DMS53 treated with DMSO at 0.1 percent for 48 hours (cell line): ENCODE results near the gene ABHD16A.

Experiments used
- DNase-seq: peaks from one replicate; lab custom pipeline; 2025; ENCODE audit not compliant: unreplicated experiment; lab: John Stamatoyannopoulos, UW

ABHD16A gene

GRCh38 chr6:31732029-31732428, 28.9 kb upstream of the ABHD16A start:
- DNase-seq, result no peak

GRCh38 chr6:31730631-31731086, 27.5 kb upstream of the ABHD16A start:
- no peak for DNase-seq

- no peak for DNase-seq
These were observed 27.0 kb upstream of the ABHD16A start for GRCh38 chr6:31729979-31730630.

- DNase-seq, result peak; percentile 66
These were observed 26.4 kb upstream of the ABHD16A start for GRCh38 chr6:31729515-31729978.

- no peak for DNase-seq
These were observed 25.8 kb upstream of the ABHD16A start, which contains the start of gene DDAH2 for GRCh38 chr6:31728767-31729514. Gene DDAH2 (minus strand): TSS chr6:31729299. CDS start chr6:31729161, 138 bp downstream.

- DNase-seq, result no peak
These were observed 24.9 kb upstream of the ABHD16A start for GRCh38 chr6:31727717-31728671.

GRCh38 chr6:31727034-31727716, 24.1 kb upstream of the ABHD16A start:
- no peak for DNase-seq

- DNase-seq, result no peak
These were observed 22.6 kb upstream of the ABHD16A start for GRCh38 chr6:31725502-31726350.

GRCh38 chr6:31723980-31724691, 21.0 kb upstream of the ABHD16A start:
- no peak for DNase-seq

- no peak for DNase-seq
These were observed 20.3 kb upstream of the ABHD16A start, which contains the start of gene MPIG6B for GRCh38 chr6:31723245-31723979. Gene MPIG6B (plus strand): TSS chr6:31723373. CDS start chr6:31723384, 11 bp downstream.

- no peak for DNase-seq
These were observed 19.0 kb upstream of the ABHD16A start for GRCh38 chr6:31722173-31722572.

- no peak for DNase-seq
These were observed 18.4 kb upstream of the ABHD16A start, which contains the start of gene LY6G6C for GRCh38 chr6:31721351-31722020. Gene LY6G6C (minus strand): TSS chr6:31721746. CDS start chr6:31721679, 67 bp downstream.

- DNase-seq, result no peak
These were observed 17.2 kb upstream of the ABHD16A start for GRCh38 chr6:31720196-31720770.

- DNase-seq, result no peak
These were observed 15.9 kb upstream of the ABHD16A start for GRCh38 chr6:31719001-31719400.

- DNase-seq, result peak; percentile 85
These were observed 15.1 kb upstream of the ABHD16A start for GRCh38 chr6:31718265-31718664.

- DNase-seq, result peak; percentile 5
These were observed 14.5 kb upstream of the ABHD16A start for GRCh38 chr6:31717499-31718222.
